ENCODE data around the gene GIMAP5. TPM values are rescaled to one million over a fixed set of nuclear protein-coding genes. Genes with fewer than 3 reads are reported as not detected.

Gene GIMAP5
- total and polyA plus RNA-seq, 10 of the 15 experiments (the other 5 are each of a cell fraction or from before 2014, with no cell fraction given): 3.7 to 9.1 (median 6.7) TPM

GRCh38 chr7:150723467-150723866 is 13.8 kb upstream of the GIMAP5 start (continued):
- TF ChIP-seq, protein P1, sequence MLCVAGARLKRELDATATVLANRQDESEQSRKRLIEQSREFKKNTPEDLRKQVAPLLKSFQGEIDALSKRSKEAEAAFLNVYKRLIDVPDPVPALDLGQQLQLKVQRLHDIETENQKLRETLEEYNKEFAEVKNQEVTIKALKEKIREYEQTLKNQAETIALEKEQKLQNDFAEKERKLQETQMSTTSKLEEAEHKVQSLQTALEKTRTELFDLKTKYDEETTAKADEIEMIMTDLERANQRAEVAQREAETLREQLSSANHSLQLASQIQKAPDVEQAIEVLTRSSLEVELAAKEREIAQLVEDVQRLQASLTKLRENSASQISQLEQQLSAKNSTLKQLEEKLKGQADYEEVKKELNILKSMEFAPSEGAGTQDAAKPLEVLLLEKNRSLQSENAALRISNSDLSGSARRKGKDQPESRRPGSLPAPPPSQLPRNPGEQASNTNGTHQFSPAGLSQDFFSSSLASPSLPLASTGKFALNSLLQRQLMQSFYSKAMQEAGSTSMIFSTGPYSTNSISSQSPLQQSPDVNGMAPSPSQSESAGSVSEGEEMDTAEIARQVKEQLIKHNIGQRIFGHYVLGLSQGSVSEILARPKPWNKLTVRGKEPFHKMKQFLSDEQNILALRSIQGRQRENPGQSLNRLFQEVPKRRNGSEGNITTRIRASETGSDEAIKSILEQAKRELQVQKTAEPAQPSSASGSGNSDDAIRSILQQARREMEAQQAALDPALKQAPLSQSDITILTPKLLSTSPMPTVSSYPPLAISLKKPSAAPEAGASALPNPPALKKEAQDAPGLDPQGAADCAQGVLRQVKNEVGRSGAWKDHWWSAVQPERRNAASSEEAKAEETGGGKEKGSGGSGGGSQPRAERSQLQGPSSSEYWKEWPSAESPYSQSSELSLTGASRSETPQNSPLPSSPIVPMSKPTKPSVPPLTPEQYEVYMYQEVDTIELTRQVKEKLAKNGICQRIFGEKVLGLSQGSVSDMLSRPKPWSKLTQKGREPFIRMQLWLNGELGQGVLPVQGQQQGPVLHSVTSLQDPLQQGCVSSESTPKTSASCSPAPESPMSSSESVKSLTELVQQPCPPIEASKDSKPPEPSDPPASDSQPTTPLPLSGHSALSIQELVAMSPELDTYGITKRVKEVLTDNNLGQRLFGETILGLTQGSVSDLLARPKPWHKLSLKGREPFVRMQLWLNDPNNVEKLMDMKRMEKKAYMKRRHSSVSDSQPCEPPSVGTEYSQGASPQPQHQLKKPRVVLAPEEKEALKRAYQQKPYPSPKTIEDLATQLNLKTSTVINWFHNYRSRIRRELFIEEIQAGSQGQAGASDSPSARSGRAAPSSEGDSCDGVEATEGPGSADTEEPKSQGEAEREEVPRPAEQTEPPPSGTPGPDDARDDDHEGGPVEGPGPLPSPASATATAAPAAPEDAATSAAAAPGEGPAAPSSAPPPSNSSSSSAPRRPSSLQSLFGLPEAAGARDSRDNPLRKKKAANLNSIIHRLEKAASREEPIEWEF (IDR thresholded peaks at IDR 0.05; ENCODE audit: insufficient replicate concordance, low read depth, low read length): no peak
- TF ChIP-seq CTCF (IDR thresholded peaks at IDR 0.05 in 2 of 3, conservative IDR thresholded peaks at IDR 0.05 in 1 of 3; ENCODE audit: control insufficient read depth in 2 of 3, extremely low read depth in 1 of 3, insufficient read depth in 1 of 3, low read depth in 3 of 3, low read length in 3 of 3) (no peak), KAT2A (conservative IDR thresholded peaks at IDR 0.05; ENCODE audit: control insufficient read depth, low read depth, low read length) (no peak), BACH1 (IDR thresholded peaks at IDR 0.05; ENCODE audit: borderline replicate concordance) (no peak), IKZF2 (IDR thresholded peaks at IDR 0.05) (no peak), CHD1 (IDR thresholded peaks at IDR 0.05; ENCODE audit: low read depth, low read length) (no peak), WRNIP1 (IDR thresholded peaks at IDR 0.05; ENCODE audit: borderline replicate concordance, low read depth, low read length) (no peak), MAX (IDR thresholded peaks at IDR 0.05; ENCODE audit: low read depth, low read length) (no peak), SMARCA5 (IDR thresholded peaks at IDR 0.05) (no peak), ATF7 (IDR thresholded peaks at IDR 0.05; ENCODE audit: low read depth) (no peak), HCFC1 (IDR thresholded peaks at IDR 0.05; ENCODE audit: low read length) (no peak)
- TF ChIP-seq, protein P2, sequence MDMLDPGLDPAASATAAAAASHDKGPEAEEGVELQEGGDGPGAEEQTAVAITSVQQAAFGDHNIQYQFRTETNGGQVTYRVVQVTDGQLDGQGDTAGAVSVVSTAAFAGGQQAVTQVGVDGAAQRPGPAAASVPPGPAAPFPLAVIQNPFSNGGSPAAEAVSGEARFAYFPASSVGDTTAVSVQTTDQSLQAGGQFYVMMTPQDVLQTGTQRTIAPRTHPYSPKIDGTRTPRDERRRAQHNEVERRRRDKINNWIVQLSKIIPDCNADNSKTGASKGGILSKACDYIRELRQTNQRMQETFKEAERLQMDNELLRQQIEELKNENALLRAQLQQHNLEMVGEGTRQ (IDR thresholded peaks at IDR 0.05; ENCODE audit: borderline replicate concordance, low read depth, low read length): no peak
